Measurements from ENCODE around the gene ZDHHC9. TPM values are rescaled to one million over a fixed set of nuclear protein-coding genes. Genes with fewer than 3 reads are reported as not detected.

The ZDHHC9 gene
- polyA plus RNA-seq, 12 donors: 28.6 to 50.0 (median 32.7) TPM; not detected in 1

GRCh38 chrX:129769467-129770154, 74.1 kb downstream of the ZDHHC9 start:
- DNase-seq: no peak

DNA sequence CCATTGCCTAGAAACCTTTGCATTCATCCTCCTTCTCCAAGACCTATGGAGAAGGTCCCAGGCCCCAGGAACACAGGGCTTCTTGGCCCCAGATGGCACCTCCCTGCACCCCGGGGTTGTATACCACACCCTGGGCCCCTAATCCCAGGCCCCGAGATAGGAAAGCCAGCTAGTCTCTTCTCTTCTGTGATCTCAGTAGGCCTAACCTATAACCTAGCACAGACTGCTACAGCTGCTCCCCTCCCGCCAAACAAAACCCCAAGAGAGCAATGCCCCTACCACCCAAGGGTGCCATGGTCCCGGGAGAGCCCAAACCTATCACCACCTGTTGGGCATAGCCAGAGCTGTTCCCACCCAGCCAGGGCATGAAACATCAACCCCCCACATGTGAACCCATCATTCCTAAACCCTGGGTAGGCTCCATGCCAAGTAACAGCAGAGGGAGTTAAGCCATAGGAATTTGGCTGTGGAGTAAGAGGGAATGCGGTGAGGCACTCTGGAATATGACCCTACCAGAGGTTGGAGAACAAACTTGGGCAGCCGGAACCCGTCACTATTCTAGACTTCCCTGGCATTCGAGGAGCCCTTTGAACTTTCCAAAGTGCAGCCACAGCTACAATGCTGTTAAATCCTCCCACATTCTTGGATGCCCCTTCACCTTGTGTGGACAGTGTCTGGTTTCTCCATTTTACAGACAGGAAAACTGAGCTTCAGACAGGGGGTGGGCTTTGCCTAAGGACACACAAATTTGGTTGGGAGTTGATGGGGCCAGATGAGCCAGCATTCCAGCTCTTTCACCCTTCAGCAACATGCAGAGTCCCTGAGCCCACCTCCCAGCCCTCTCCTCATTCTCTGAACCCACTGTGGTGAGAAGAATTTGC, 74.9 kb downstream of the ZDHHC9 start:
- DNase-seq: no peak

DNA sequence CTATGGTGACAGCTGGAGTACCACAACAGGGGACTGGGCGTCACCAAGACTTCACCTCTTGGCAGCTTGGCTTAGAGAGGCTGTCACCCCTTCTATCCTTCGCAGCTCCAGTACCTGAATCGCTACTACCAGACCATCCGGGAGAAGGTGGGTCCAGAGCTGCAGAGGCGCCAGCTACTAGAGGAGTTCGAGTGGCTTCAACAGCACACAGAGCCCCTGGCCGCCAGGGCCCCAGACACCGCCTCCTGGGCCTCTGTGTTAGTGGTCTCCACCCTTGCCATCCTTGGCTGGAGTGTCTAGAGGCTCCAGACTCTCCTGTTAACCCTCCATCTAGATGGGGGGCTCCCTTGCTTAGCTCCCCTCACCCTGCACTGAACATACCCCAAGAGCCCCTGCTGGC, 75.5 kb downstream of the ZDHHC9 start:
- no peak for DNase-seq

GRCh38 chrX:129763666-129764065, 80.0 kb downstream of the ZDHHC9 start:
- no peak for DNase-seq

DNA sequence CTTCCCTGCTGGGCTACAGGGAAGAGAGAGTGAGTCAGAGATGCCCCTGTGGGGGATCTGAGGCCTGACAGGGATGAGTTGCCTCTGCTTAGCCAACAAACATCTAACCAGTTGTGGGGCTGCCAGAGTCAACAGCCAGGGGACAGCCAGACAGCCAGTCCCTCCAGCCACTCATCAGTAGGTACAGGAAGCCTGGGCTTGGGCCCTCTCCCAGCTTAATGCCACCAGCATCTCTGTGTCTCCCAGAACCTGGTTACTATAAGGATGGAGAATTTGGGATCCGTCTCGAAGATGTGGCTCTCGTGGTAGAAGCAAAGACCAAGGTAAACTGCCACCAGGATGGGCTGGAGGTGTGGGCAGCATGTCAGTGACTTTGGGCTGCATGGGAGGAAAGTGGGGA, 81.2 kb downstream of the ZDHHC9 start:
- DNase-seq: no peak

- DNase-seq: no peak
Measured at GRCh38 chrX:129761596-129761995, 82.1 kb downstream of the ZDHHC9 start.

DNA sequence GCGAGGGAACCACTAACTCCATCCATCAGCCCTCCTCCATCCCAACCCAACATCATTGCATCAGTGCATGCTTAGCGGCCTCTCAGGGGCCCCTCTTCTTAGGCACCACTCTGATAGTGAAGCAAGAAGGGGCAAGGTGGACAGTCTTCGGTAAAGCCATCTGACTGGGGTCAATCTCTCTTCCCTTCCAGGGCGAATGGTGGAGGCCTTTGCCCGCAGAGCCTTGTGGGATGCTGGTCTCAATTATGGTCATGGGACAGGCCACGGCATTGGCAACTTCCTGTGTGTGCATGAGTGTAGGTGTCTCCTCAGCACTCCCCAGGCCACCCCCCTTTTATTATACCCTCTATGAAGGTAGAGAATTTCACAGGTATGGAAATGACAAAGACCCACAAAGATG, 82.7 kb downstream of the ZDHHC9 start:
- no peak for DNase-seq

DNA sequence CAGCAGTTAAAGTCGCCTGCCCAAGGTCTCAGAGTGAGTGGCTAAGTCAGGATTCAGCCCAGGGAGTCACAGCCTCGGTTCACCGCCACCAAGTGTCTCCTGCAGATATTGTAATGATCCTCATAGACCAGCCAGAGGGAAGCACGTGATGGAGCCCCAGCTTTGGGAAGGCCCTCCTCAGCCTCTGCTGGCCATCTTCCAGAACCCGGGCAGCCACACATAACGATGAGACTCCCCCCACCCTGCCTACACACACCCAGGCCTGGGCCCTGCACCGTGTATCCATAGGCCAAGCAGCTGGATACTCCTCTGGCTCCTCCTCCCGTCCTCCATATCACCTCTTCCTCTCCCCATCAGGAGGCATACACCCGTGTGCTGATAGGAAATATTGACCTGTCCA, 83.5 kb downstream of the ZDHHC9 start:
- DNase-seq: no peak

- DNase-seq: no peak
Measured at GRCh38 chrX:129759576-129760061, 84.1 kb downstream of the ZDHHC9 start.

DNA sequence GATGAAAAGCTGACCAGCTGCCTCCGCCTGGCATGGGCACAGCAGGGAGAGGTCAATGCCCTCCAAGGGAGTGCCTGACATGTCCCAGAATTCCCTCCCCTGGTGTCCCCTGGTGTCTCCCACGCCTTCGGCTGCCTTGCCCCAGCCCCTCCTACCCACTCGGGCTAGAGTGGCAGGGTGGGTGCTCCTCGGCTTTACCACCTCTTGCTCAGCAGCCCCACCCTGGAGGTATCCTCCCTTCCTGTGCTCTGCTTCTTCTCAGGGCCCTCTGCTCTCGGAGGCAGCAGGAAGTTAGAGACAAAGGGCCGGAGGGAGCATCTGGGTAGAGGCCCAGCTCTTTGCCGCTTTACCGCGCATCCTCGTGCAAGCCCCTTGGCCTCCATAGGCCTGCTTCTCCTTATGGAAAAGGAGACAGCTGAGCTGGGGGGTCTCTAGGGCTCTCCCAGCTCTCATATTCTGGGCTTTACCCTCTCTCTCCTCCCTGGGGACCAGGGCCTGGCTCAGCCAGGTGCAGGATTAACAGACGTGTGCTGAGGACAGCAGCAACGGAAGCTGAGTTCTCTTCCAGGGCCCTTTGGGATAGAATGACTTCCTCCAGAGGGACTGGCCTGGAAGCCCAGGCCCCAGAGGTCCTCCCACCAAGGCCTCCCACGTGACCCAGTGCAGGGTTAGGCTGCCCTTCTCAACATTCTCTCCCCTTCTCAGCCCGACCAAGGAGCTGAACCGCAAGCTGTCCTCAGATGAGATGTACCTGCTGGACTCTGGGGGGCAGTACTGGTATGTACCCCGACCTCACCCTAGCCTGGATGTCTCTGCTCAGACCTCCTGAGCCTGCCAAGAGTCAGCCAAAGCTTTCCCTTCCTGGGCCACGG, 87.7 kb downstream of the ZDHHC9 start:
- DNase-seq: no peak

DNA sequence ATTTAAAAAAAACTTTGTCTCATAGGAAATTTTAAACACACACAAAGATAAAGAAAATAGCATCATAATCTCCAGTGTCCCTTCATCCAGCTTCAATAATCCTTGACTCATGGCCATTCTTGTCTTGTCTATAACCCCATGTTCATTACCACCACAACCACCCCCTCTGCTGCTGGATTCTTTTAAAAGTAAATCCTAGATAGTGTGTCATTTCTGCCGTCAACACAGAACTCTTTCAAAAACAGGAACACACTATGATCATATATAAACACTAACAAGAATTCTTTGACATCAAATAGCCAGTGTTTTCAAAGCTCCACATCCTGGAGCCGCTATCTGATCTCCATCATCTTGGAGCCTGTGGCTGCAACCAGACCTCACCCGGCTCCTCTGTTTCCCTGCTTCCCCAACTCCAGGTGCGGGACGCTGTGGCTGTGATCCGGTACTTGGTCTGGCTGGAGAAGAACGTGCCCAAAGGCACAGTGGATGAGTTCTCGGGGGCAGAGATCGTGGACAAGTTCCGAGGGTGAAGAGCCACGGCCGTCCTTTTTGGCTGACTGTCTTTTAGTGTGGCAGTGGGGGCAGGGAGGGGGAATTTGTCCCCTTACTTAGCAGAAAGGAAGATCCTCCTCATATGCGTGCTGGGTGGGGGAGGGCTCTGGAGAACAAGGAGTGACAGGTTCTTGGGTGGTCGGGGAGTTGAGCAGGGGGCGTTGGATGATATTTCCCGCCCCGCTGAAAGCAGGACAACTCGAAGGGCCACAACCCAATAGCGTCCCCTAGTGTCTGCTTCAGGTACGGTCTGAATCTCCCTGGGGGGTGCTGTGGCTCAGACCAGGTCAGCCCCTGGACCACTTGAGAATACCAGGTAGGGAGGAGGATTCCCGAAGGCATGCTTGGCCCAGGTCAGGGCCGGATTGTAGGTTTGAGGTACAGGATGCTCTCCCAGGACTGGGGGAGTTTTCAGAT, 89.3 kb downstream of the ZDHHC9 start:
- no peak for DNase-seq

Other genes with a start within 250 kb of the ZDHHC9 start
- gene APLN, start 188.9 kb downstream of the ZDHHC9 start, polyA plus RNA-seq (ENCODE audit: insufficient read length in 12 of 12): 10 to 100 TPM in 9 of 12 donors, 1 to 10 TPM in 2, not detected in 1; 7.6 to 21.9 (median 14.2) TPM
- 10 to 100 TPM in 1 of 12 donors, 1 to 10 TPM in 10, not detected in 1; 2.7 to 44.5 (median 3.9) TPM for gene XPNPEP2, start 104.9 kb downstream of the ZDHHC9 start, polyA plus RNA-seq (ENCODE audit: insufficient read length in 12 of 12)
- gene SASH3, start 63.9 kb downstream of the ZDHHC9 start, polyA plus RNA-seq (ENCODE audit: insufficient read length in 12 of 12): 1 to 10 TPM in 10 of 12 donors, not detected in 2; 1.7 to 8.8 (median 2.4) TPM
- gene UTP14A, start 62.3 kb upstream of the ZDHHC9 start, polyA plus RNA-seq (ENCODE audit: insufficient read length in 12 of 12): 10 to 100 TPM in 11 of 12 donors, not detected in 1; 21.2 to 29.1 (median 22.8) TPM
- 10 to 100 TPM in 10 of 12 donors, 1 to 10 TPM in 1, not detected in 1; 9.4 to 22.6 (median 14.8) TPM for gene BCORL1, start 138.7 kb upstream of the ZDHHC9 start, polyA plus RNA-seq (ENCODE audit: insufficient read length in 12 of 12)

Measured in muscle of arm (tissue), 12 donors.